ENCODE measurements around the gene RAB4B. TPM values are rescaled to one million over a fixed set of nuclear protein-coding genes. Genes with fewer than 3 reads are reported as not detected.

Gene RAB4B
- total RNA-seq, 4 donors from 2014 or later, result 12.4 to 20.7 (median 17.0) TPM

GRCh38 chr19:40736661-40737060 is 41.4 kb upstream of the RAB4B start:
- H3K9me3 ChIP-seq, result no peaks in the 10 kb centered on the region
- 87% methylated on average over 8 of the region's 9 CpGs for WGBS
- H3K4me1 ChIP-seq, result peaks cover 32% of the 10 kb centered on the region
- H3K27ac ChIP-seq, result no peak overlapping the region
- H3K36me3 ChIP-seq, result peaks cover 82% of the 10 kb centered on the region
- no peak for DNase-seq (ENCODE audit: low spot score in 2 of 2)
- no peaks in the 10 kb centered on the region for H3K27me3 ChIP-seq
- no peak for TF ChIP-seq POLR2A (IDR thresholded peaks at IDR 0.05)
- TF ChIP-seq POLR2AphosphoS5 (IDR thresholded peaks at IDR 0.05), result no peak
- TF ChIP-seq, protein P1, sequence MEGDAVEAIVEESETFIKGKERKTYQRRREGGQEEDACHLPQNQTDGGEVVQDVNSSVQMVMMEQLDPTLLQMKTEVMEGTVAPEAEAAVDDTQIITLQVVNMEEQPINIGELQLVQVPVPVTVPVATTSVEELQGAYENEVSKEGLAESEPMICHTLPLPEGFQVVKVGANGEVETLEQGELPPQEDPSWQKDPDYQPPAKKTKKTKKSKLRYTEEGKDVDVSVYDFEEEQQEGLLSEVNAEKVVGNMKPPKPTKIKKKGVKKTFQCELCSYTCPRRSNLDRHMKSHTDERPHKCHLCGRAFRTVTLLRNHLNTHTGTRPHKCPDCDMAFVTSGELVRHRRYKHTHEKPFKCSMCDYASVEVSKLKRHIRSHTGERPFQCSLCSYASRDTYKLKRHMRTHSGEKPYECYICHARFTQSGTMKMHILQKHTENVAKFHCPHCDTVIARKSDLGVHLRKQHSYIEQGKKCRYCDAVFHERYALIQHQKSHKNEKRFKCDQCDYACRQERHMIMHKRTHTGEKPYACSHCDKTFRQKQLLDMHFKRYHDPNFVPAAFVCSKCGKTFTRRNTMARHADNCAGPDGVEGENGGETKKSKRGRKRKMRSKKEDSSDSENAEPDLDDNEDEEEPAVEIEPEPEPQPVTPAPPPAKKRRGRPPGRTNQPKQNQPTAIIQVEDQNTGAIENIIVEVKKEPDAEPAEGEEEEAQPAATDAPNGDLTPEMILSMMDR (IDR thresholded peaks at IDR 0.05), result no peak
- TF ChIP-seq EP300 (IDR thresholded peaks at IDR 0.05), result no peak
- H3K4me3 ChIP-seq, result no peak overlapping the region

- WGBS, result 66% methylated on average over 9 of the region's 9 CpGs
- peaks cover 77% of the 10 kb centered on the region for H3K36me3 ChIP-seq
- no peak overlapping the region for H3K27ac ChIP-seq
- DNase-seq (ENCODE audit: low spot score in 2 of 2), result no peak
- no peak overlapping the region for H3K4me3 ChIP-seq
- H3K4me1 ChIP-seq, result peaks cover 35% of the 10 kb centered on the region
- H3K9me3 ChIP-seq, result no peaks in the 10 kb centered on the region
- H3K27me3 ChIP-seq, result no peaks in the 10 kb centered on the region
- TF ChIP-seq POLR2AphosphoS5 (IDR thresholded peaks at IDR 0.05), result no peak
- TF ChIP-seq POLR2A (IDR thresholded peaks at IDR 0.05), result no peak
- TF ChIP-seq, protein P1 (IDR thresholded peaks at IDR 0.05), result no peak
- no peak for TF ChIP-seq EP300 (IDR thresholded peaks at IDR 0.05)
Observed at GRCh38 chr19:40737102-40737644, 40.9 kb upstream of the RAB4B start.

- WGBS, result 74% methylated on average over 20 of the region's 22 CpGs
- Histone ChIP-seq H3K27me3 (no peaks in the 10 kb centered on the region), H3K27ac (peak overlapping the region; percentile 92), H3K36me3 (peaks cover 60% of the 10 kb centered on the region), H3K4me3 (peak overlapping the region; percentile 27), H3K9me3 (no peaks in the 10 kb centered on the region), H3K4me1 (peaks cover 35% of the 10 kb centered on the region)
- TF ChIP-seq POLR2A (IDR thresholded peaks at IDR 0.05) (no peak), EP300 (IDR thresholded peaks at IDR 0.05) (no peak), POLR2AphosphoS5 (IDR thresholded peaks at IDR 0.05) (no peak)
- TF ChIP-seq, protein P1 (IDR thresholded peaks at IDR 0.05), result no peak
- no peak for DNase-seq (ENCODE audit: low spot score in 2 of 2)
Observed at GRCh38 chr19:40739030-40739839, 38.8 kb upstream of the RAB4B start.

DNA sequence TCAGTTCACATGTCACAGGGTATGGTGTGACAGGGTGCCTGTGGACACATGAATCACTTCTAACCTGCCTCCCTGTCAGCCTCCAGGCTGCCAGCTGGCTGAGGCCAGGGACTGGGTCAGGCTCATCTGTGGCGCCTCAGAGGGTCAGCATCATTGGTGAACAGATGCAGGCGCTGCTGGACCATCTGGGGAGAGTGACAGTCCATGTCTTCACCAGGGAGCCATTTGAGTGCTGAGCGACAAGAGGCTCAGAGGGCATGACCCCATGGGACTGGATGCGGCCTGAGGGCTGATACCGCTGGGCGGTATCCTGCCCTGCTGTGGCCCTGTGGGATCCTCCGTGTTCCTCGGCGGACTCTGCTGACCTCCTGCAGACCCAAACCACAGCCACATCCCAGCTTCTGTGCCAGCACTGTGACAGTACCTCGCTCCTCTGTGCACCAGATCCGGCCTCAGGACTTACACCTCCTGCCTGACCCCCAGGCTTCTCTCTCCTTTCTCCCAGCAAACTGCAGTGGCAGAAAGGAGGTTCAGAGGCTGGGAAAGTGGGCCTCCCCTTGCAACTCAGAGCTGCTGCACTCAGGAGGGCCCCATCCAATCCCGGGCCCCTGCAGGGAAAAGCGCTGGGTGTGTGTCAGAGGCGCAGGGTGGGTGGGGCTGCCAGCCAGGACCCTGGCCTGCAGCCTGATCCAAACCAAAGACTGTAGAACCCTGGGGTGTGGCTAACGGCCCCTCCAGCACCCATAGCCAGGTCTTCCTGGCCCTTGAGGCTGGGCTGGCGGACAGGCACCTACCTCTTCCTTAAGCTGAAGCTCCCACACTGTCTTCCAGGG is 38.0 kb upstream of the RAB4B start:
- peak overlapping the region; percentile 92 for H3K27ac ChIP-seq
- H3K9me3 ChIP-seq, result no peaks in the 10 kb centered on the region
- peaks cover 51% of the 10 kb centered on the region for H3K36me3 ChIP-seq
- H3K4me1 ChIP-seq, result peaks cover 37% of the 10 kb centered on the region
- H3K27me3 ChIP-seq, result no peaks in the 10 kb centered on the region
- no peak for DNase-seq (ENCODE audit: low spot score in 2 of 2)
- TF ChIP-seq, protein P1 (IDR thresholded peaks at IDR 0.05), result no peak
- TF ChIP-seq POLR2AphosphoS5 (IDR thresholded peaks at IDR 0.05), result no peak
- H3K4me3 ChIP-seq, result peak overlapping the region; percentile 27
- 46% methylated on average over 7 of the region's 16 CpGs for WGBS

DNA sequence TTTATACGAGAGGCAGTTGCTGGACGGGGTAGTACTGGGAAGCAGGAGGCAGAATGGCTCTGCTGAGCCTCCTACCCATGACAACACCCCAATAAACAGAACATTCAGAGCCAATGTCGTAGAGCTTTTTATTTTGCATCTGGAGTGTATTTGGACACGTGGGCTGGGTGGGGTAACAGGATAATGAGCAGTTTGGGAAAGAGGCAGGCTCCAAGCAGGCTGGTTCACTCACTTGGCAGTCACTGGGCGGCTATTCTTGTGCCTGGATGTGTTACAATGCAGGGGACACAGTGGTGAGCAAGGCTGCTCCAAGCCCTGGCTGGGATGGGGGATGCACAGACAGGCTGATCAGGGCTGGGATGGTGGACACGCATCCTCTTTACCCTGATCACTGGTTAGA is 37.3 kb upstream of the RAB4B start:
- H3K4me1 ChIP-seq, result peaks cover 38% of the 10 kb centered on the region
- peaks cover 45% of the 10 kb centered on the region for H3K36me3 ChIP-seq
- 42% methylated on average over 6 of the region's 6 CpGs for whole genome bisulfite sequencing
- H3K27me3 ChIP-seq, result no peaks in the 10 kb centered on the region
- no peak for TF ChIP-seq EP300 (IDR thresholded peaks at IDR 0.05)
- TF ChIP-seq POLR2AphosphoS5 (IDR thresholded peaks at IDR 0.05), result peak in 2 of 3 donors; percentile 44 to 67
- TF ChIP-seq POLR2A (IDR thresholded peaks at IDR 0.05), result no peak
- TF ChIP-seq, protein P1 (IDR thresholded peaks at IDR 0.05), result no peak
- DNase-seq (ENCODE audit: low spot score in 2 of 2), result peak in 1 of 2 donors; percentile 93
- no peaks in the 10 kb centered on the region for H3K9me3 ChIP-seq
- H3K4me3 ChIP-seq, result peak overlapping the region; percentile 27
- peak overlapping the region; percentile 92 for H3K27ac ChIP-seq
